Measurements from ENCODE around the gene THSD4. TPM values are rescaled to one million over a fixed set of nuclear protein-coding genes. Genes with fewer than 3 reads are reported as not detected.

The THSD4 gene
- total RNA-seq, 1 experiment from 2014 or later: 29.0 TPM

GRCh38 chr15:71352125-71352524 is 236.9 kb downstream of the THSD4 start:
- H3K27me3 ChIP-seq (ENCODE audit: low read length): no peaks in the 10 kb centered on the region
- DNase-seq (no peak), ATAC-seq (no peak)
- TF ChIP-seq EZH2 (IDR thresholded peaks at IDR 0.05; ENCODE audit: low read length, unreplicated experiment): no peak
- no peak for TF ChIP-seq EZH2phosphoT487 (IDR thresholded peaks at IDR 0.05; ENCODE audit: borderline replicate concordance, low read length)
- no peak for TF ChIP-seq CTCF (conservative IDR thresholded peaks at IDR 0.05; ENCODE audit: low read depth, low read length)
- H4K20me1 ChIP-seq (ENCODE audit: low read length): no peaks in the 10 kb centered on the region
- no peak overlapping the region for H3K27ac ChIP-seq (ENCODE audit: low read length)
- H3K4me3 ChIP-seq (ENCODE audit: low read length): no peak overlapping the region
- no peaks in the 10 kb centered on the region for H3K9me3 ChIP-seq (ENCODE audit: low read length)
- no peak overlapping the region for H3K9ac ChIP-seq (ENCODE audit: low read length)
- intact Hi-C loops (cut with micrococcal nuclease): no loop called here
- ChIA-PET CTCF (no interaction called here), POLR2A (ENCODE audit: unreplicated experiment) (interaction anchor here (0.6 kb wide), 1 partner anchor 28 kb away, joined by 4 read pairs; no protein-coding TSS in a partner anchor)
- no peak overlapping the region for H2AFZ ChIP-seq (ENCODE audit: low read length)
- H3K36me3 ChIP-seq (ENCODE audit: low read depth, low read length): peaks cover 11% of the 10 kb centered on the region; the same call in 1 of the 2 replicates
- no TSS peak for BruUV-seq (replicated peaks)
- no peaks in the 10 kb centered on the region for H3K79me2 ChIP-seq (ENCODE audit: low read length)
- no peak overlapping the region for H3K4me2 ChIP-seq (ENCODE audit: low read length)
- H3K4me1 ChIP-seq (ENCODE audit: insufficient read depth, low read length): peaks cover 11% of the 10 kb centered on the region
- no peaks in the 10 kb centered on the region for H3K9me2 ChIP-seq (replicated peaks; ENCODE audit: low read length)
- no peaks in the 10 kb centered on the region for H3F3A ChIP-seq (ENCODE audit: low read length, unreplicated experiment)

GRCh38 chr15:71352765-71353164 is 237.5 kb downstream of the THSD4 start:
- POLR2A ChIA-PET (ENCODE audit: unreplicated experiment): no interaction called here
- H3K27ac ChIP-seq (ENCODE audit: low read length): no peak overlapping the region
- CTCF ChIA-PET: no interaction called here

More at GRCh38 chr15:71352765-71353164, 237.5 kb downstream of the THSD4 start:
- Histone ChIP-seq H3F3A (ENCODE audit: low read length, unreplicated experiment) (no peaks in the 10 kb centered on the region), H2AFZ (ENCODE audit: low read length) (no peak overlapping the region), H3K9ac (ENCODE audit: low read length) (no peak overlapping the region), H3K27me3 (ENCODE audit: low read length) (no peaks in the 10 kb centered on the region), H3K4me3 (ENCODE audit: low read length) (no peak overlapping the region), H3K79me2 (ENCODE audit: low read length) (no peaks in the 10 kb centered on the region), H3K9me3 (ENCODE audit: low read length) (no peaks in the 10 kb centered on the region), H3K9me2 (replicated peaks; ENCODE audit: low read length) (no peaks in the 10 kb centered on the region), H3K4me1 (ENCODE audit: insufficient read depth, low read length) (peaks cover 11% of the 10 kb centered on the region), H4K20me1 (ENCODE audit: low read length) (no peaks in the 10 kb centered on the region), H3K4me2 (ENCODE audit: low read length) (no peak overlapping the region), H3K36me3 (ENCODE audit: low read depth, low read length) (peaks cover 12% of the 10 kb centered on the region; the same call in 1 of the 2 replicates)
- intact Hi-C loops (cut with micrococcal nuclease): no loop called here
- TF ChIP-seq EZH2phosphoT487 (IDR thresholded peaks at IDR 0.05; ENCODE audit: borderline replicate concordance, low read length) (no peak), CTCF (conservative IDR thresholded peaks at IDR 0.05; ENCODE audit: low read depth, low read length) (no peak), EZH2 (IDR thresholded peaks at IDR 0.05; ENCODE audit: low read length, unreplicated experiment) (no peak)
- no peak for DNase-seq
- no TSS peak for BruUV-seq (replicated peaks)
- ATAC-seq: no peak
